Panc1 (cell line): ENCODE measurements around the gene ATXN3L. TPM values are rescaled to one million over a fixed set of nuclear protein-coding genes. Genes with fewer than 3 reads are reported as not detected.

Experiments used
- ATAC-seq: fragments of 200-7000 bp; cut with Tn5 transposase; 2 replicates; pipeline ENCODE4 v1.9.1; 2020; ENCODE audit warnings: mild to moderate bottlenecking, moderate library complexity
- BruUV-seq: library from RNA; stranded (reverse); fragments of 400-500 nt; replicated peaks from 2 replicates; lab custom pipeline; 2021; lab: Mats Ljungman, UMichigan
- CTCF ChIA-PET: fragments of 300-600 bp; sonication (Branson Sonifier 250); formaldehyde crosslinking; loops from one replicate; lab custom pipeline; 2022; ENCODE audit warnings: antibody characterized with exemption; lab: Charles Lee
- POLR2A ChIA-PET: fragments of 300-600 bp; sonication (Branson Sonifier 250); formaldehyde crosslinking; loops from one replicate; lab custom pipeline; 2022; ENCODE audit warnings: antibody characterized with exemption; lab: Charles Lee
- DNase-seq: peaks from one replicate; pipeline ENCODE4 v3.0.0-alpha.2; 2010; ENCODE audit warnings: low read depth, low spot score
- H3K27ac ChIP-seq: 2 replicates; pipeline ENCODE4 v1.5.1; 2011; ENCODE audit warnings: mild to moderate bottlenecking, low read length, inconsistent platforms
- H3K27me3 ChIP-seq: fragments of 200-500 bp; sonication (Bioruptor generic); 2 replicates; pipeline ENCODE4 v1.6.0; 2014; ENCODE audit warnings: low read length, inconsistent platforms; ENCODE audit not compliant: control insufficient read depth, insufficient read depth
- H3K36me3 ChIP-seq: fragments of 200-500 bp; sonication (Bioruptor generic); 2 replicates; pipeline ENCODE4 v1.5.1; 2014; ENCODE audit warnings: inconsistent platforms, mild to moderate bottlenecking, low read length, moderate library complexity; ENCODE audit not compliant: control insufficient read depth, insufficient read depth
- H3K4me1 ChIP-seq: 2 replicates; pipeline ENCODE4 v1.5.1; 2011; ENCODE audit warnings: inconsistent platforms, mild to moderate bottlenecking, low read length, moderate library complexity; ENCODE audit not compliant: control insufficient read depth, insufficient read depth
- H3K4me3 ChIP-seq, 2 experiments: 2 replicates each; pipeline ENCODE4 v1.5.1; 2011 to 2012; ENCODE audit warnings: low read depth in 2 of 2, low read length in 2 of 2, mild to moderate bottlenecking in 2 of 2, inconsistent platforms in 1 of 2, moderate library complexity in 1 of 2
- H3K9me3 ChIP-seq: fragments of 200-500 bp; sonication (Bioruptor generic); 2 replicates; pipeline ENCODE4 v1.5.1; 2014; ENCODE audit warnings: low read depth, mild to moderate bottlenecking, inconsistent platforms, low read length, moderate library complexity; ENCODE audit not compliant: control insufficient read depth, insufficient read depth
- CTCF ChIP-seq: fragments of 450-650 bp; IDR thresholded peaks from 2 replicates; pipeline ENCODE4 v1.5.1; 2017; ENCODE audit warnings: mild to moderate bottlenecking
- POLR2AphosphoS5 ChIP-seq: IDR thresholded peaks from 2 replicates; pipeline ENCODE4 v1.6.1; 2012; ENCODE audit warnings: mild to moderate bottlenecking, low read depth, low read length, moderate library complexity
- REST ChIP-seq, 2 experiments: IDR thresholded peaks; 2 replicates each; pipeline ENCODE4 v1.6.1; 2011 to 2012; ENCODE audit warnings: low read depth in 2 of 2, control low read depth in 1 of 2, low read length in 1 of 2, mild to moderate bottlenecking in 1 of 2, moderate library complexity in 1 of 2; ENCODE audit not compliant: insufficient read depth in 1 of 2
- SIN3A ChIP-seq: IDR thresholded peaks from 2 replicates; pipeline ENCODE4 v1.6.1; 2012; ENCODE audit warnings: low read depth, mild to moderate bottlenecking, low read length, moderate library complexity, borderline replicate concordance; ENCODE audit not compliant: insufficient read depth
- TCF7L2 ChIP-seq: IDR thresholded peaks from 2 replicates; pipeline ENCODE4 v1.6.1; 2011; ENCODE audit warnings: mild to moderate bottlenecking, low read depth, low read length, inconsistent platforms
- in situ Hi-C: cut with HindIII; loops from 2 replicates; pipeline ENCODE4 v1.10.0; 2016; ENCODE audit warnings: low sequenced_read_pairs, low pct_unique_long_range_greater_than_20kb
- intact Hi-C: fragments of 100-400 bp; cut with micrococcal nuclease; formaldehyde crosslinking; loops from one replicate; pipeline ENCODE4 v1.10.0; 2022; ENCODE audit not compliant: unreplicated experiment
- total RNA-seq: library from RNA; stranded (reverse); gene quantifications from one replicate; pipeline ENCODE4 v1.2.1, GENCODE V29; 2021; ENCODE audit not compliant: unreplicated experiment

ATXN3L gene
- total RNA-seq, 1 experiment from 2014 or later: not detected

GRCh38 chrX:13279279-13280018 lies 40.4 kb downstream of the ATXN3L start:
- ChIA-PET POLR2A (interaction anchor here (0.6 kb wide), 1 partner anchor 42 kb away, joined by 4 read pairs; no protein-coding TSS in a partner anchor), CTCF (no interaction called here)
- in situ Hi-C loops: no loop called here
- TF ChIP-seq REST (IDR thresholded peaks at IDR 0.05; ENCODE audit: insufficient read depth in 1 of 2, low read depth in 2 of 2, low read length in 1 of 2) (no peak), SIN3A (no peak), POLR2AphosphoS5 (no peak), TCF7L2 (no peak), CTCF (no peak)
- Histone ChIP-seq H3K27ac (no peak overlapping the region), H3K36me3 (no peaks in the 10 kb centered on the region), H3K9me3 (no peaks in the 10 kb centered on the region; the same call in 1 of the 2 replicates), H3K4me1 (no peaks in the 10 kb centered on the region), H3K4me3 (no peak overlapping the region), H3K27me3 (no peaks in the 10 kb centered on the region)
- no peak for DNase-seq
- ATAC-seq: no peak
- intact Hi-C loops: no loop called here
- no TSS peak for BruUV-seq

- no TSS peak for BruUV-seq
- intact Hi-C loops (no loop called here), in situ Hi-C loops (no loop called here)
- no peak for DNase-seq
- ATAC-seq: no peak
- Histone ChIP-seq H3K27me3 (no peaks in the 10 kb centered on the region), H3K9me3 (no peaks in the 10 kb centered on the region), H3K4me1 (no peaks in the 10 kb centered on the region), H3K4me3 (no peak overlapping the region), H3K27ac (no peak overlapping the region), H3K36me3 (no peaks in the 10 kb centered on the region)
- CTCF ChIA-PET: no interaction called here
- no peak for TF ChIP-seq POLR2AphosphoS5
- POLR2A ChIA-PET: no interaction called here
Observed at GRCh38 chrX:13277539-13277938, 42.3 kb downstream of the ATXN3L start.

- H3K9me3 ChIP-seq: no peaks in the 10 kb centered on the region
- H3K36me3 ChIP-seq: no peaks in the 10 kb centered on the region
- DNase-seq: no peak
- no peak overlapping the region for H3K4me3 ChIP-seq
- ChIA-PET CTCF (no interaction called here), POLR2A (no interaction called here)
- no peaks in the 10 kb centered on the region for H3K4me1 ChIP-seq
- no peak for ATAC-seq
- TF ChIP-seq TCF7L2 (no peak), SIN3A (no peak), CTCF (no peak), REST (IDR thresholded peaks at IDR 0.05; ENCODE audit: insufficient read depth in 1 of 2, low read depth in 2 of 2, low read length in 1 of 2) (no peak), POLR2AphosphoS5 (no peak)
- intact Hi-C loops: no loop called here
- no peak overlapping the region for H3K27ac ChIP-seq
- no TSS peak for BruUV-seq
- in situ Hi-C loops: no loop called here
- no peaks in the 10 kb centered on the region for H3K27me3 ChIP-seq
Observed at GRCh38 chrX:13276991-13277390, 42.9 kb downstream of the ATXN3L start.
